ENCODE results near the gene NETO2. TPM values are rescaled to one million over a fixed set of nuclear protein-coding genes. Genes with fewer than 3 reads are reported as not detected.

Gene NETO2
- total RNA-seq, 1 experiment from 2014 or later, result 10.3 TPM

DNA sequence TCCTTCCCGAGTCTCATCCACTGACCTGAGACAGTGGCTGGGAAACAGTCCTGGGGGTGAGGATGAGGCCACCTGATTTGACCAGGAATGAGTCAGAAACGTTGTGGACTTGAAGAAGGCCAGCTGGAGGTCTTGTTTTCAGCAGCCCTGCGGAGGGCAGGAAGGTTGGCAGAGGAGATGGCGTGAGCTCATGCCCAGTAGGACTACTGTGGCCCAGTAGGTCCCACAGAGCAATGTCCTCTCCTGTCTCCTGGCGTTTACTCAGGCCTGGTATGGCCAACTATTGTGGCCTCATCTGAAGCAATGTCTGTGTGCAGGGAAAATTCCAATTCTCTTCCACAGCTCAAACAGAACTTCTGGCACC is 86.1 kb downstream of the NETO2 start:
- H2AFZ ChIP-seq (ENCODE audit: low read depth, low read length, poor library complexity, severe bottlenecking), result no peak overlapping the region
- TF ChIP-seq YY1 (IDR thresholded peaks at IDR 0.05; ENCODE audit: extremely low read depth, insufficient replicate concordance, low read depth, low read length) (no peak), ZNF274 (IDR thresholded peaks at IDR 0.05; ENCODE audit: low read depth, low read length) (no peak), SIN3A (IDR thresholded peaks at IDR 0.05; ENCODE audit: low read depth) (no peak), CEBPB (IDR thresholded peaks at IDR 0.05; ENCODE audit: low read depth) (no peak), TCF7L2 (IDR thresholded peaks at IDR 0.05; ENCODE audit: borderline replicate concordance, extremely low read depth, insufficient read depth, insufficient read length) (no peak), CBX3 (IDR thresholded peaks at IDR 0.05; ENCODE audit: low read depth) (no peak), ZFX (IDR thresholded peaks at IDR 0.05) (no peak), EZH2 (IDR thresholded peaks at IDR 0.05) (no peak), JUND (IDR thresholded peaks at IDR 0.05) (no peak), FOSL1 (IDR thresholded peaks at IDR 0.05; ENCODE audit: low read depth) (no peak), EZH2phosphoT487 (IDR thresholded peaks at IDR 0.05; ENCODE audit: borderline replicate concordance) (no peak), SP1 (IDR thresholded peaks at IDR 0.05; ENCODE audit: low read depth) (no peak), ELF1 (IDR thresholded peaks at IDR 0.05; ENCODE audit: borderline replicate concordance, low read depth) (no peak), POLR2A (IDR thresholded peaks at IDR 0.05; ENCODE audit: borderline replicate concordance, extremely low read depth, insufficient read depth, insufficient read length) (no peak)
- TF ChIP-seq, protein P1, sequence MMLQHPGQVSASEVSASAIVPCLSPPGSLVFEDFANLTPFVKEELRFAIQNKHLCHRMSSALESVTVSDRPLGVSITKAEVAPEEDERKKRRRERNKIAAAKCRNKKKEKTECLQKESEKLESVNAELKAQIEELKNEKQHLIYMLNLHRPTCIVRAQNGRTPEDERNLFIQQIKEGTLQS (IDR thresholded peaks at IDR 0.05), result no peak
- TF ChIP-seq, protein P2, sequence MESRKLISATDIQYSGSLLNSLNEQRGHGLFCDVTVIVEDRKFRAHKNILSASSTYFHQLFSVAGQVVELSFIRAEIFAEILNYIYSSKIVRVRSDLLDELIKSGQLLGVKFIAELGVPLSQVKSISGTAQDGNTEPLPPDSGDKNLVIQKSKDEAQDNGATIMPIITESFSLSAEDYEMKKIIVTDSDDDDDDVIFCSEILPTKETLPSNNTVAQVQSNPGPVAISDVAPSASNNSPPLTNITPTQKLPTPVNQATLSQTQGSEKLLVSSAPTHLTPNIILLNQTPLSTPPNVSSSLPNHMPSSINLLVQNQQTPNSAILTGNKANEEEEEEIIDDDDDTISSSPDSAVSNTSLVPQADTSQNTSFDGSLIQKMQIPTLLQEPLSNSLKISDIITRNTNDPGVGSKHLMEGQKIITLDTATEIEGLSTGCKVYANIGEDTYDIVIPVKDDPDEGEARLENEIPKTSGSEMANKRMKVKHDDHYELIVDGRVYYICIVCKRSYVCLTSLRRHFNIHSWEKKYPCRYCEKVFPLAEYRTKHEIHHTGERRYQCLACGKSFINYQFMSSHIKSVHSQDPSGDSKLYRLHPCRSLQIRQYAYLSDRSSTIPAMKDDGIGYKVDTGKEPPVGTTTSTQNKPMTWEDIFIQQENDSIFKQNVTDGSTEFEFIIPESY (IDR thresholded peaks at IDR 0.05; ENCODE audit: extremely low read depth, insufficient replicate concordance, low read length), result no peak
- TF ChIP-seq, protein P3, sequence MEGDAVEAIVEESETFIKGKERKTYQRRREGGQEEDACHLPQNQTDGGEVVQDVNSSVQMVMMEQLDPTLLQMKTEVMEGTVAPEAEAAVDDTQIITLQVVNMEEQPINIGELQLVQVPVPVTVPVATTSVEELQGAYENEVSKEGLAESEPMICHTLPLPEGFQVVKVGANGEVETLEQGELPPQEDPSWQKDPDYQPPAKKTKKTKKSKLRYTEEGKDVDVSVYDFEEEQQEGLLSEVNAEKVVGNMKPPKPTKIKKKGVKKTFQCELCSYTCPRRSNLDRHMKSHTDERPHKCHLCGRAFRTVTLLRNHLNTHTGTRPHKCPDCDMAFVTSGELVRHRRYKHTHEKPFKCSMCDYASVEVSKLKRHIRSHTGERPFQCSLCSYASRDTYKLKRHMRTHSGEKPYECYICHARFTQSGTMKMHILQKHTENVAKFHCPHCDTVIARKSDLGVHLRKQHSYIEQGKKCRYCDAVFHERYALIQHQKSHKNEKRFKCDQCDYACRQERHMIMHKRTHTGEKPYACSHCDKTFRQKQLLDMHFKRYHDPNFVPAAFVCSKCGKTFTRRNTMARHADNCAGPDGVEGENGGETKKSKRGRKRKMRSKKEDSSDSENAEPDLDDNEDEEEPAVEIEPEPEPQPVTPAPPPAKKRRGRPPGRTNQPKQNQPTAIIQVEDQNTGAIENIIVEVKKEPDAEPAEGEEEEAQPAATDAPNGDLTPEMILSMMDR (IDR thresholded peaks at IDR 0.05 in 2 of 3, conservative IDR thresholded peaks at IDR 0.05 in 1 of 3; ENCODE audit: borderline replicate concordance in 1 of 3, insufficient read depth in 1 of 3, low read depth in 2 of 3, low read length in 2 of 3), result no peak
- H3K4me3 ChIP-seq (replicated peaks in 1 of 2; ENCODE audit: low read depth in 1 of 2, low read length in 2 of 2), result no peak overlapping the region
- H3K79me2 ChIP-seq (ENCODE audit: insufficient read depth, low read length), result no peaks in the 10 kb centered on the region
- POLR2A ChIA-PET, result no interaction called here
- H3K9ac ChIP-seq (ENCODE audit: low read length), result no peak overlapping the region
- no peaks in the 10 kb centered on the region for H3K36me3 ChIP-seq (ENCODE audit: control insufficient read depth in 1 of 2, insufficient read depth in 2 of 2, low read length in 2 of 2)
- H3K9me3 ChIP-seq (ENCODE audit: control insufficient read depth in 1 of 2, insufficient read depth in 1 of 2, low read depth in 1 of 2, low read length in 2 of 2), result no peaks in the 10 kb centered on the region; a peak in 1 of 4 replicates
- H3K27ac ChIP-seq (ENCODE audit: low read depth, low read length), result no peak overlapping the region
- RAD21 ChIA-PET (ENCODE audit: low non-redundant PET in 1 of 2, low total read pairs in 2 of 2, uncharacterized antibody in 2 of 2, unreplicated experiment in 2 of 2), result no interaction called here
- no peak for ATAC-seq
- H3K4me1 ChIP-seq (ENCODE audit: control insufficient read depth in 1 of 2, insufficient read depth in 2 of 2, low read length in 2 of 2), result no peaks in the 10 kb centered on the region
- H3K9me2 ChIP-seq (ENCODE audit: insufficient read depth), result no peaks in the 10 kb centered on the region
- intact Hi-C loops (cut with micrococcal nuclease), result no loop called here
- H3K27me3 ChIP-seq (ENCODE audit: insufficient read depth, low read length), result no peaks in the 10 kb centered on the region
- CTCF ChIA-PET, result no interaction called here
- H4K20me1 ChIP-seq (ENCODE audit: insufficient read depth), result no peaks in the 10 kb centered on the region
- H3K4me2 ChIP-seq (ENCODE audit: low read length), result no peak overlapping the region
- no TSS peak for BruUV-seq (replicated peaks)
- DNase-seq (ENCODE audit: low read depth, low spot score), result no peak

Data from HCT116 (cell line).